Left ventricle myocardium inferior (tissue), 1 donor: Measurements from ENCODE around the gene IZUMO1. TPM values are rescaled to one million over a fixed set of nuclear protein-coding genes. Genes with fewer than 3 reads are reported as not detected.
"Not testable (repeated sequence)": the region's sequence is repeated elsewhere in the genome, so short reads cannot be mapped to it uniquely, and the experiment has no call there.

Experiments
- DNase-seq: peaks from one replicate; pipeline ENCODE4 v3.0.0-alpha.2; 2020
- H3K27ac ChIP-seq: fragments of 200-600 bp; replicated peaks from 2 replicates; pipeline ENCODE4 v1.8.0; 2021
- H3K27me3 ChIP-seq: fragments of 200-600 bp; 2 replicates; pipeline ENCODE4 v1.8.0; 2021; ENCODE audit warnings: low read depth
- H3K36me3 ChIP-seq: fragments of 200-600 bp; 2 replicates; pipeline ENCODE4 v1.8.0; 2021
- H3K4me1 ChIP-seq: fragments of 200-600 bp; 2 replicates; pipeline ENCODE4 v1.8.0; 2021
- H3K4me3 ChIP-seq: fragments of 200-600 bp; 2 replicates; pipeline ENCODE4 v1.8.0; 2021; ENCODE audit warnings: mild to moderate bottlenecking, moderate library complexity
- H3K9me3 ChIP-seq: fragments of 200-600 bp; replicated peaks from 2 replicates; pipeline ENCODE4 v1.8.0; 2021
- CTCF ChIP-seq: fragments of 200-600 bp; IDR thresholded peaks from 2 replicates; pipeline ENCODE4 v1.8.0; 2021; ENCODE audit warnings: antibody characterized with exemption, mild to moderate bottlenecking, borderline replicate concordance
- intact Hi-C: fragments of 100-400 bp; cut with micrococcal nuclease; formaldehyde crosslinking; loops from one replicate; pipeline ENCODE4 v1.11.0; 2022
- total RNA-seq: library from RNA; stranded (reverse); fragmentation: NEBNext Ultra II Directional; extraction: Animal tissue kit (Norgen Biotek cat#: 25700); gene quantifications from one replicate; pipeline ENCODE4 v1.2.1, GENCODE V29; 2021
- donor health status: DM: no; HTN: yes; CAD: no; lungs with severe emphysema.

The IZUMO1 gene
- total RNA-seq, 1 donor from 2014 or later, result 0.60 TPM

GRCh38 chr19:48696353-48697010 is 50.2 kb downstream of the IZUMO1 start:
- H3K9me3 ChIP-seq, result no peaks in the 10 kb centered on the region
- peak overlapping the region; percentile 18 for H3K27ac ChIP-seq
- no peak for TF ChIP-seq CTCF
- peaks cover 6% of the 10 kb centered on the region for H3K36me3 ChIP-seq
- peak overlapping the region; percentile 52 for H3K4me3 ChIP-seq
- peaks cover 15% of the 10 kb centered on the region for H3K4me1 ChIP-seq
- H3K27me3 ChIP-seq, result peaks cover 26% of the 10 kb centered on the region
- intact Hi-C loops, result no loop called here
- no peak for DNase-seq

- Histone ChIP-seq H3K27ac (peak within 1 kb of the TSS; percentile 18), H3K9me3 (no peaks in the 10 kb centered on the region), H3K4me3 (peak within 1 kb of the TSS; percentile 52), H3K36me3 (no peaks in the 10 kb centered on the region), H3K4me1 (peaks cover 15% of the 10 kb centered on the region), H3K27me3 (peaks cover 26% of the 10 kb centered on the region)
- no peak for DNase-seq
- TF ChIP-seq CTCF, result no peak
- intact Hi-C loops, result no loop called here
These were observed 50.9 kb downstream of the IZUMO1 start, which contains the start of gene FUT2 for GRCh38 chr19:48695743-48696352. Gene FUT2 (plus strand): TSS chr19:48695971. CDS start chr19:48702957, 6,986 bp downstream.

- intact Hi-C loops, H3K9me3 ChIP-seq, H3K27ac ChIP-seq, H3K36me3 ChIP-seq, DNase-seq, H3K4me3 ChIP-seq: not testable (repeated sequence)
- peaks cover 15% of the 10 kb centered on the region for H3K4me1 ChIP-seq
- H3K27me3 ChIP-seq, result peaks cover 26% of the 10 kb centered on the region
These were observed 53.1 kb downstream of the IZUMO1 start for GRCh38 chr19:48693629-48694028.

Other genes starting within 250 kb of the IZUMO1 start
- gene LMTK3, start 235.1 kb downstream of the IZUMO1 start, total RNA-seq, result 1.1 TPM
- gene SULT2B1, start 194.7 kb downstream of the IZUMO1 start, total RNA-seq, result 0.33 TPM
- gene SPACA4, start 140.2 kb downstream of the IZUMO1 start, total RNA-seq, result not detected
- gene FAM83E, start 131.8 kb downstream of the IZUMO1 start, total RNA-seq, result not detected
- 530 TPM for gene RPL18, start 127.7 kb downstream of the IZUMO1 start, total RNA-seq
- 8.0 TPM for gene SPHK2, start 127.4 kb downstream of the IZUMO1 start, total RNA-seq
- 7.9 TPM for gene DBP, start 109.5 kb downstream of the IZUMO1 start, total RNA-seq
- 4.5 TPM for gene CA11, start 100.7 kb downstream of the IZUMO1 start, total RNA-seq
- 0.11 TPM for gene NTN5, start 73.9 kb downstream of the IZUMO1 start, total RNA-seq
- not detected for gene FUT2, start 50.9 kb downstream of the IZUMO1 start, total RNA-seq
- gene MAMSTR, start 27.2 kb downstream of the IZUMO1 start, total RNA-seq, result 1.8 TPM
- gene RASIP1, start 6.3 kb downstream of the IZUMO1 start, total RNA-seq, result 13.9 TPM
- gene FUT1, start 5.7 kb upstream of the IZUMO1 start, total RNA-seq, result 1.8 TPM
- not detected for gene FGF21, start 8.6 kb upstream of the IZUMO1 start, total RNA-seq
- gene BCAT2, start 64.1 kb upstream of the IZUMO1 start, total RNA-seq, result 70.8 TPM
- 1.8 TPM for gene HSD17B14, start 89.6 kb upstream of the IZUMO1 start, total RNA-seq
- gene PLEKHA4, start 121.7 kb upstream of the IZUMO1 start, total RNA-seq, result 24.7 TPM
- 76.4 TPM for gene PPP1R15A, start 125.5 kb upstream of the IZUMO1 start, total RNA-seq
- 0.55 TPM for gene TULP2, start 151.8 kb upstream of the IZUMO1 start, total RNA-seq
- gene NUCB1, start 153.4 kb upstream of the IZUMO1 start, total RNA-seq, result 221 TPM
- gene DHDH, start 186.8 kb upstream of the IZUMO1 start, total RNA-seq, result not detected
- 25.5 TPM for gene BAX, start 208.0 kb upstream of the IZUMO1 start, total RNA-seq
- gene FTL, start 218.4 kb upstream of the IZUMO1 start, total RNA-seq, result 834 TPM
- 138 TPM for gene GYS1, start 246.4 kb upstream of the IZUMO1 start, total RNA-seq
- 44.4 TPM for gene RUVBL2, start 247.0 kb upstream of the IZUMO1 start, total RNA-seq